Right renal pelvis (tissue), 4 donors: Measurements from ENCODE around the gene CCBE1. TPM values are rescaled to one million over a fixed set of nuclear protein-coding genes. Genes with fewer than 3 reads are reported as not detected.

ENCODE experiments used
- DNase-seq, 4 donors: peaks; one replicate each; pipeline ENCODE4 v3.0.0-alpha.2; 2013; ENCODE audit warnings: low read depth in 4 of 4, low spot score in 3 of 4, missing footprints in 1 of 4
- polyA plus RNA-seq, 4 donors: library from polyadenylated mRNA; unstranded; fragments of 120-200 nt; gene quantifications; one replicate each; pipeline ENCODE4 v1.2.1, GENCODE V29; 2013; ENCODE audit not compliant: insufficient read length in 4 of 4

The CCBE1 gene
- polyA plus RNA-seq, 4 donors = 29.6 to 41.4 (median 38.6) TPM

DNA sequence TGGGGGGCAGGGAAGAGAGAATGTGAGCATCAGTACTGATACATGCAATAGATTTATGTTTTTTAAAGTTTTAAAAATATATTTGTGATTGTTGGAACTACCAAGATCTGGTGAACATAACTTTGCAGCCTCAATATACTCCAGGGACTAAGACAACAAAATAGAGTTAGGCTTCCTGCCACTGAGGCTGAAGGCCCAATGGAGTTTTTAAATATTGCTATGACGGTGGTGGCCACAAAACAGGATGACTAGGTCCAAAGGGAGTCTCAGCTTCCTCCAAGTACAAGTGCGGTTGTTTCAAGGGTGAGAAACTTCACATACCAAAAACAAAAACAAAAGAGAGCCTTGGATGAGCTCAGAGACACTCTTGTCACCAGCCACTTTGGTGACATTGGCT lies 72.9 kb downstream of the CCBE1 start:
- DNase-seq = no peak

DNA sequence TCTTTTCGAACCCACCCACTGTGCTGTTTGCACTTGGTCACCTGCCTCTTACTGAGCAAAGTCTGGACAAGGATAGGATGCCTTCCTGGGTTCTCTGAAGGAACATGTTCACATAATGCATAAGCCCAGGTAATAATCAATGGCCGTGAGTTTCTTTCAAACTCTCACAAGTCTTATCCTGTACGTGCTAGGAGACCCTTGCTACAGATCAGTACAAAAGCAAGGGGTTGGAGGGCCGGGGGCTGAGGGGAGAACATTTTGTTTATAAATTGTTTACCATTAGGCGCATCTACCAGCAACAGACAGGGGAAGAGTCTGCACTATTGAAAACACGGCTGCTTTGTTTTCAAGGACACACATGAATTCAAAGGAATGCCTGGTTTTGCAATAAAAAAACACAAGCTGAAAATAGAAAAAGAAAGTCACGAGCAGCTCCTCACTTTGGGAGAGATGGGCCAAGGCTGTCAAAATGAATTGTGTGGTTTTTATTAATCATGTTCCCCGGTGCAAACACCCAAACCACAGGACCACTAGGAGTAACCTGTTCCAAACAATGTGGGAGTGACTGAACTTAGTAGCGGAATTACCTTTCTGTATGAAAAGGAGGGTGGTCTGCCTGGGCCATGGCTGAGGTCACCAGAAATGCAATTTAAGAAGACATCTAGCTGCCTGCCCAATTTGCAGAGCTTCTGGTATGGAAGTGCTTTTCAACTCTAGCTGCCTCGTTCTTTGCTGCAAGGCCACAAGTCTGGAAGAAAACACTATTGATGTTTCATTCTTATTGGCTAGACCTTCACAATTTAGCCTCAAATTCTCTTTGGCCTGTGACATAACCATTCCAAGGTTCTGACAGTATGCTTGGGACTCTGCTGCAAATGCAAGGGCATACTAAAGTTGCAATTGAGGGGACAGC lies 73.5 kb downstream of the CCBE1 start:
- no peak for DNase-seq

DNA sequence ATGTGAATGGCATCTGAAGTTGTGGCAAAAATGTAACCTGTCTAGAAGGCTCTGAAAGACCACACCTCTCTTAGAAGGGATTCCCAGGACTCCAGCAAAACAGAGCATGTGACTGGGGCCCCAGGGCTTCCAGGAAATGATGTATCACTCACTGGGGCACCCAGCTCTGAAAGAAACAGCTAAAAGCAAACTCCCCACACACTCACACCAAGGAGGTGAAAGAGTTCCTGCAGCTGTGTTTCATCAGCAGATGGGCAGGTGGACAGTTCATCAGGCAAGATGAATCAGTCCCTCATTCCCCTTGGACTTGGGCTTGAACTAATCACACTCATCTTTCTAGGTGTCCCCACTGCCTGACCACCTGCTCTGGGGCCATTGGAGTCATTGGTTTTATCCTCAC lies 76.2 kb downstream of the CCBE1 start:
- DNase-seq = no peak

DNA sequence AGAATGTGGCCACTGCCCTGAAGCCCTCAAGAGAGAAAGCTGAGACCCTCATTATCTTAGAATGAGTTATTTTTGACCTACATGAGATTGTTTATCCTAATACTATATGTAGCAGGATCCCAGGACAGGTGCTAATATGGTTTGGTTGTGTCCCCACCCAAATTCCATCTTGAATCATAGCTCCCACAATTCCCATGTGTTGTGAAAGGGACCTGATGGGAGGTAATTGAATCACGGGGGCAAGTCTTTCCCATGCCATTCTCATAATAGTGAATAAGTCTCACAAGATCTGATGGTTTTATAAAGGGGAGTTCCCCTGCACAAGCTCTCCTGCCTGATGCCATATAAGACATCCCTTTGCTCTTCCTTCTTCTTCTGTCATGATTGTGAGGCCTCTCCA lies 76.8 kb downstream of the CCBE1 start:
- DNase-seq = no peak

DNA sequence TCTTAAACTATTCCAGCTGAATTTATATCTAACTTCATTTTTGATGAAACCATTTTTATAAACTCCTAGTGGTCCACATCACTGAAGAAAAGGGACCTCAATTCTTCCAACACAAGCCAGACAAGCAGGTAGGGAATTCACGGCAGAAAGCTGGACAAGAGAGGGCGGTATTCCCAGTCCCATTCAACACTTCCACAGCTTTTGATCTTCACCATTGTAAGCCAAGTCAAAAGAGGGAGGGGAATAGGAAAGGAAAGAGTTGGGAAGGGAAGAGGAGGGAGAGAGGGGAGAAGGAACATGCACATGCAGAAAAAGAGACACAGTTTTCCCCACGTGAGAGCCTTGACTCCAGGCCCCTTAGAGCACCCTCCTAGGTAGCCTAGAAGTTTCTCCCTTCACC lies 77.4 kb downstream of the CCBE1 start:
- DNase-seq = no peak

DNA sequence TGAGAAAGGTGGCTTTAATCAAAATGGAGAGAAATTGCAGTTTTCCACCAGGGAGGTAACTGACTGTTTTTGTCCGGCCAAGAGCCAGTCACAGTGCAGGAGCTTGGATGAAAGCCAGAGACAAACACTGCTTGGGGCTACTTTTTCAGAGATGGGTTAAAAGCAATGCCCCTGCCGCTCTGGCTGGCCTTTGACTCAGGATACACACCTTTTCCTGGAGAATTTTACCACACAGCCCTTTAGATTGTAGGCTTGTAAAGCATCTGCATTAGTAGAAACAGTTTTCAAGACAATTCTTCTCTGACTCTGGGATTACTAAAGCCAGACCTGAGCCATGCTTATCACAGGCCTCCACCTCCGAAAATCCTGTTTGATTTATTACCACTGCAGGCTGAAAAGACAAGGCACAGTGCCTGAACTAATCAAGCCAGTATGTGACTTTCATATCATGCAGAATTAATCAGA lies 79.7 kb downstream of the CCBE1 start:
- no peak for DNase-seq

DNA sequence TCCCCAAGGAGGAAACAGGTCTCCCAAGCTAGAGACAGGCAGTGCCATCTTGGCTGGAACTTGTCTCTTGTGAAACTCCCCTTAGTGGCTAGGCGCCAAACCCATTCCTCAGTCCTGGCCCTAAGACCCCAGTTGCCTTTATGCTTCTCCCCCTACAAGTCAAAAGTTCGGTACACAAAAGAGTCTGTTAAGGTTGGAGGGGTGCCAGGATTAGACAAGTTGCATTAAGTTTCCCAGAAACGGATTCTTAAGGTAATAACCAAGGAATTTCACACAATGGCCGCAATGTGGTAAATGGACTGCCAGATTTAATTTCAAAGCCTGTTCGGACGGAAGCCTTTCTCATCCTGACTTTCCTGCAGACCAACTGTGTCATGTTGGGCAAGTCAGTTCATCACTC lies 80.7 kb downstream of the CCBE1 start:
- DNase-seq = no peak

DNA sequence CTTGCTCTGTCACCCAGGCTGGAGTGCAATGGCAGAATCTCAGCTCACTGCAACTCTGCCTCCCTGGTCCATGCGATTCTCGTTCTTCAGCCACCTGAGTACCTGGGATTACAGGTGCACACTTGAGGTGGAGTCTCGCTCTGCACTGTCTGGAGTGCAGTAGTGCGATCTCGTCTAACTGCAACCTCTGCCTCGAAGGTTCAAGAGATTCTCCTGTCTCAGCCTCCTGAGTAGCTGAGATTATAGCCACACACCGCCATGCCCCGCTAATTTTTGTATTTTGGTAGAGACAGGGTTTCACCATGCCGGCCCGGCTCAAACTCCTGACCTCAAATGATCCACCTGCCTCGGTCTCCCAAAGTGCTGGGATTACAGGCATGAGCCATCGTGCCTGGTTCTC lies 83.3 kb downstream of the CCBE1 start:
- no peak for DNase-seq

DNA sequence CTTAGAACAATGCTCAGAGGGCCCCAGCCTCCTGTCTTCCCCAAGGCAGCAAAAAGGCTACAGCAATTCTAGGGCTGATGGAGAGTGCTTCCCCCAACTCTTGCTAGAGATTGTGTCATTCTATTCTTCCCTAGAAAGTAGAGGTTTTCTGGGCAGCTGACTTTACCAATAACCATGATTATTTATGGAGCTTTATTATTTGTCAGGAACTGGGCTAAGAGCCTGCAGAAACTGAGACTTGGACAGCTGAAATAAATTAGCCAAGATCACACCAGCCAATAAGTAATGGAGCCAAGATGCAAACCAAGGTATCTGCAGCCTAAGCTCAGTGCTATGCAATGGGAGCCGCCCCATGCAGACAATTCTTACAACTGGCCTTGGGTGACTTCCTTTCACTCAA lies 84.8 kb downstream of the CCBE1 start:
- DNase-seq = no peak

DNA sequence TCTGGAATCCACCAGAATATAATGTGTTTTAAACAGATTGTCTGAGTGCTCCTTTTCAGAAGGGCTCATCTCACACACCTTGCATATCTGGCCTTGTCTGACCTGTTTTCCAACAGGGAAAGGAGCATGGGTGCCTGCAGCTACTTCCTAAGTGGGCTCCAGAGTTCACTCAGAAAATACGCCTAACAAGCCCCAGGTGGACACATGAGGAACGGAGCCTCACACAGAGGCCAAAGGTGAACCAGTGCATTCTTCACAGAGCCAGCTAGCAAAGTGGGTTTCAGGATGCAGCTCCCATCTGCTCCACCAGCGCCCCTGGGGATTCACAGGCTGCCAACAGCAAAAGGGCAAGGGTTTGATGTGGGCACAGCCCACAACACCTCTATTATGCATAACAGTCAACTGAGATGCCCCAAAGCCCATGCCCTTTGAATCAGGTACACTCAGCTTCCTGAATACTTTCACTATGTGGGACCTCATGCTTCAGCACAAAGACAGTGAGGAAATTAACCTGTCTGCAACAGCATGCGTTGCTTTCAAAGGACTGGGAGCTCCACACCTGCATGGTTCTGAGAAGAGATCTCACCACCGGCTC lies 86.6 kb downstream of the CCBE1 start:
- DNase-seq = no peak

DNA sequence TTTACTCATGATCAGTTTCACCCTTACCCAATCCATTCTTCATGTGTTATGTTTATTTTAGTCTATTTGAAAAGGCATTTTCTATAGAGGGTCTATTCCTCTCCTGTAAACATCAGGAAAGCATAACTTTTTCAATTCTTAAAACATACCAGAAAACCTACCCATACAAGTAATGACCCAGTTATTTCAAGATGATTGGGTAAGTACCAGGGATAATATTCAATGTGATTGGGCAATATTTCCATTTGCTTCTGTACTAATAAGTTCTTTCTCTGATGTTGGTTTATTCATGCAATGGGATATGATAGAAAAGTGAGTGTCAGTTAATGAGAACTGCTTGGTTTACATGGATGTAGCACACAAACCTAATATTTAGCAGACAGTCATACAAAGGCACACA lies 87.6 kb downstream of the CCBE1 start:
- DNase-seq = no peak

DNA sequence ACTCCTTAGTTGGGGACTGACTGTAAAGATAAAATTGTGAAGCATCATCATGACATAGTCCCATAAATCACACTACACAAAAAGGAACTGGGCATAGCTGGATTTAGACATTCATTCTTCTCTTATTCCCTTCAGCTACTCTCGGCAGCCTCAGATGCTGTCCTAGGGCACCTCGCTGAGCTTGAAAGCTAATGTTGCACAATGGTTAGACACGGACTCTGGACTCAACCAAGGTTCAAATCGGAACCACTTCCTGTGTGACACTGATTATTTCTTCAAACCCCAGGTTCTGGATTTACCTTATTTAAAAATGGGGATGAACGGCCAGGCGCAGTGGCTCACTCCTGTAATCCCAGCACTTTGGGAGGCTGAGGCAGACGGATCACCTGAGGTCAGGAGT lies 89.8 kb downstream of the CCBE1 start:
- no peak for DNase-seq

DNA sequence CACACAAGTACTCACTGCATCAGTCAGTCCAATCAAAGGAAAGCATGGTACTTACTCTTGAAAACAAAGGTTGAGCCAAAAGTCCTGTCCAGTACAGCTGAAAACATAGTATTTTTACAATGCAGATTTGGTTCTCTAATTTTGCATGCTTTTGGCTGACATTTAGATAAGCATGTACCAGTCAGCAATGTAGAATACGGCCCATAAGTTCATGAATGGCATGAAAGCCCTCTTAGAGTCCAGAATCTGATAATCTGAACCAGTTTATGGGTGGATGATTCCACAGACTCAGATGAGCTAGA lies 90.2 kb downstream of the CCBE1 start:
- DNase-seq = no peak

DNA sequence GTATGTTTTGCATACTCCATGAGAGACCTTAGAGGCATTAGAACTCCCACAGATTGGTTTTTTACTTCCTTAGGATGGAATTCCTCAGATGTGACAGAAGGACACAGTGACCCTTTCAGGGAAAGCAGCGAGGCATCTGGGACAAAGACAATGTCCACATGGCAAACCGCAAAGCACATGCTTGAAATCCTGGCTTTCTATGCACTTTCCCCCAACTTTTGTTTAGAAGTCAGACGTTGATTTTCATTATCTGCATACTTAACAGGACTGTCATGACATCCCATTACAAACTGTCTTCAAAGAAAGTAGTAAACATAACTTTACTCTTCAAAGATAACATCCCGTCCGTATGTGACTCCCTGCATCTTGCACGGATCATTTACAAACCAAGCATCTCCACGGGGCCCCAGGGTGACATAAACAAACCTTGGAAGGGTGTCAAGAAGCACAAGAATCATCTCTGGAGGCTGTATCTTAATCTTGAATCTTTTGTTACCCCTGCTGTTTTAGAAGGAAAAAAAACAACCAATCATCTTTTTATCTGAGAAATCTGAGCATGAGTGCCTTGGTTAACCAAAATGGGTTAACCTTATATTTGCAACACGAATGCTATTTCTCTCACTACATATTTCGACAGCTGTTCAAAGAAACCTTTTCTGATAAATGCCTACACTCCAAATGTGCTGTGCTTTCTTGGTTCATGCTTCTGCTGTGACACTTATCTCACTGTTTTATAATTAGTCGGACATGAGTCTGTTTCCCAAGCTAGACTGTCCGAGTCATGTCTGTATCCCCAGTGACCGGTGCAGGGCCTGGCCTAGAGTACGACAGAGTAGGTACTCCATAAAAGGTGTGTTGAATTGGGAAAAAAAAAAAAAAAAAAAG lies 90.8 kb downstream of the CCBE1 start:
- peak in 3 of 4 donors; percentile 37 to 57 (median 50) for DNase-seq

DNA sequence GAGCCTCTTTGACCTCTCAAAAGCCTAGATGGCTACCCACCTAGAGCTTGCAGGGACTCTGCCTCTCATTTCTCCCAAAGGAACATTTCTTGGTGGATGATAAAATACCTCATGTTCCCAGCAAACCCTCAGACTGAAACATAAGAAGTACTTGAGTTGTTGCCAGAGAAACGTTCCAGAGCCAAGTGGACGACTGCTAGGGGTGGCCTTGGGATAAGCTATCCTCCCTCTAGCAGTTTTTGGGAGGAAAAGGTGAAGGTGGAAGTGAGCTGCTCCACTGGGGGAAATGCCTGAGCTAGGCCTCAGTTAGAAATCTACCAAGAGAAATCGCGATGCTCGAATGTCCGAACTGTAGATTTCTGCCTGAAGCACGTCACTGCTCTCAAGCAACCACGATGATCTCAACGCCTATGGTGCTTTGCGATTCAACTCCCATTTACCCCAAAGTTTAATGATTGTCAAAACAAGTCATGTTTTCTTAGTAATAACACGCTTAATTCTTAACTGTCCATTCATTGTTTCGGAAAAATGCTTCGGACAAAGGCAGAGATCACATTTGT lies 91.5 kb downstream of the CCBE1 start:
- DNase-seq = peak in 1 of 4 donors; percentile 37

DNA sequence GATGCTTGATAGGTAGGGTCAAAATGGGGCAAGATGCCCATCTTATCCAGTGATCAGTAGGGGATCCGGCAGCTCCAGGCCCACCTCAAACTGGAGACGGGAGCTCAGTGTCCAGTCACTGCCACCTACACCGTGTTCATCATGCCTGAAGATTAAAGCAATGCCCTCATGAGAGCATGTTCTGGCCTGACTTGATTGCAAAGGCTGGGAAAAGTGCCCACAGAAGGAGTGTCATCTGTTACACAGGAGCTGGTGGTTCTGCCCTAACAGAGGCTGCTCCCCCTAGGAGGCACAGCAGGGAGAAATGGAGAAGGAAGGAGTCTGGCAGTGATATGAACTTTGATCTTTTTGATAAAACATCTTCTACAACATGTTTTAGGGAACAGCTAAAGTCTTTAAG lies 92.3 kb downstream of the CCBE1 start:
- no peak for DNase-seq

DNA sequence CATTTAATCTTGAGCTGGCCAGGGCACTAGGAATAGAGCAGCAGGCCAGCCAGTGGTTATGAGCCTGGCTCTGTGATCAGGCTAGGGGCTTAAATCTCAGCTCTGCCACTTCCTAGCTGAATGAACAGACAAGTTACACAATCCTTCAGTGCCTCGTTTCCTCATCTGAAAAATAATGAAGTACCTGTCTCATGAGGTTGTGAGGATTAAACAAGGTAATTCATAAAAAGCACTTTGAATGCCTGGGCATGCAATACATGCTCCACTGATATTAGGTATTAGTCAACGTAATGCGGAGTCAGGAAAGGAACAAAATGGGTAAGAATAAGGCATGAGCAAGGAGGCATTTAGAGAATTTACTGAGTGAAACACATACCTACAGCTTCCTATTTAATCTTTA lies 100.2 kb downstream of the CCBE1 start:
- no peak for DNase-seq

DNA sequence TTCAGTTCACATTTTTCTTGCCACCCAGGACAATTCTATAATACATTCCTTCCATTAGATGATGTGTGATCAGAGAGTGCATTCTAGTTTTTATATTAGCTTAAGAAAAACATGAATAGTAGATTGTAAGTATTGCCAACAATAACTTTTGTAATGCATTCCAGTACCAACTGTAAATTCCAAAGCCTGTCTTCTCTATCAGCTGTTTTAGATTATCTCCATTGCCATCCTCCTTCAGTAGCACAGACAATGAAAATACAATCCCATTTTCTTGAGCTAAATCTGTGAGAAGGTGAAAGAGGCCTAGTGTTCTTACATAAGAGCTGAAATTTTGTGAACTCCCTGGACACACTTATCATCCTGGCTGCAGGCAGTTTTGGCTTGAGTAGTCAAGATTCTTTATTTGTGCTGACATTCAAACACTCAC lies 103.9 kb downstream of the CCBE1 start:
- DNase-seq = no peak

DNA sequence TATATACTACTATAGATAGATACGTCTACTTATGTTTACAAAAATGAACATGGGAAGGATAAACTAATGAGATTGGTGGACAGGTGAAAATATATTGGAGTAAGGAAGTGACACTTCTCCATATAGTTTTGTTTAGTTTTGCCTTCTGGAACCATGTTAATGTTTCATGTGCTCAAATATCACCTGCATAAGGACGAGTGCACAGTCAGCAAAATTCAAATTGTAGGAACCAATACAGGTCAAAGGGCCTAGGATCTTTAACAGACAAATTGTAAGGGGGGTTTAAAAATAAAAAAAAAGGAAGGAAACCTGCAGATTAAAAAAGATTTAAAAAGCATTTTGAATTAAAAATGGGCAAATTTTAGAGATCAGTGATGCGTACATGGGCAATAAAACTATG lies 104.6 kb downstream of the CCBE1 start:
- no peak for DNase-seq

DNA sequence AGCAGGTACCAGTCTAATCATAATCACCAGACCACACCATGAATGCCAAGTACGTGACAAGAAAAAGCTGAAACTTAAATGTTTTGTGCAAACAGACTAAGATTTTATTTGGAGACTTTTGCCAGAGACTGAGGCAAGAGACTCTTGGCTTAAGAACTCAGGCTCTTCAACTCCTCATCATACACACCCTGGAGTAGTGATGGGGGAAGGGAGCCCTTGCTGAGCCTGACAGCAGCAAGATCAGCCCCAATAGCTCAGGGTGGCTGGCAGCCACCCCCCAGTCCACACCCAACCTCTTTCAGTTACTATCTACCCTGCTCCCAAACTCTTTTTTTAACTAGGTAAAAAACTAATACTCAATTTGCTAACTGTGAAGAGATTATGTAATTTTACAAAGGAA lies 114.8 kb downstream of the CCBE1 start:
- DNase-seq = no peak

DNA sequence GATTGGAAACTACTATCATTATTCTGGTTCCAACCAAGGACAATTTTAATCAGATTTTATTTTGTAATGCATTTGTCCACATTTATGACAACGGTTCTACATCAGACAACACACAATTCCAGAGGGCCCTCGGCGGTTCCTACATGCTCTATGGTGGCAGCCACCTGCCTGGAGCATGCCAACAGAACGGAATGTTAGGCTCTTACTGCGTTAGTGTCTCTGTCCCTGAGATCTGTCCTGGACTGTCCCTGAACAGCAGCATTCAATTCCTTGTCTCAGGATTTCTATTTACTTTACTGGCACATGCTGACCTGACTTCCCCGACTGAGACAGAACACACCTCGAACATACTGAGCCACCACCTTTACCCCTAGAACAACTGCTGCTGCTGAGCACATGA lies 117.7 kb downstream of the CCBE1 start:
- no peak for DNase-seq
